SK-MEL-5 (cell line): ENCODE data around the gene REEP1. TPM values are rescaled to one million over a fixed set of nuclear protein-coding genes. Genes with fewer than 3 reads are reported as not detected.

Experiments
- DNase-seq: peaks from one replicate; pipeline ENCODE4 v3.0.0-alpha.2; 2016; ENCODE audit warnings: low read depth, low spot score
- in situ Hi-C: cut with HindIII; loops from 2 replicates; pipeline ENCODE4 v1.10.0; 2016; ENCODE audit warnings: low sequenced_read_pairs, high pct_unique_total_duplicates, low pct_unique_long_range_greater_than_20kb
- total RNA-seq: library from RNA; depleted of rRNA; stranded (reverse); fragments of >200 nt; shearing (Covaris generic); gene quantifications from 2 replicates; pipeline ENCODE4 v1.2.3, GENCODE V29; 2014

The REEP1 gene
- total RNA-seq, 1 experiment from 2014 or later = 2.0 TPM

DNA sequence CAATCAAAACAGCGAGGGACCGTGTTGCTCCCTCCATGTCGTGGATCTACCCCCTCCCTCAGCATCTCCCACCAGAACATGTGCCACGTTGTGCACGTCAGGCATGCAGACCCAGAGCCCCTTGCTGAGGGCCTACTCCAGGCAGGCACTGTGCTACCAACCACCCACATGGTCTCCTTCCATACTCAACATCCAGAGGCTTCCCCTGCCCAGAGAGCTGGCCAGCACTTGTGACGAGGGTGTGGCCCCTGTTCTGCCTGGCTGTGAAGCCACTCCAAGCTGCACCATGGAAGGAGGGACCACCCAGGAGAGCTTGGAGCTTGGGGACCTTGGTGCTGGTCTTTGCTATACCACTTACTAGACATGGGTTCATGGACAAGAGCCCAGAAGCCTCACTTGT is 40.5 kb downstream of the REEP1 start:
- in situ Hi-C loops = no loop called here
- DNase-seq = no peak

DNA sequence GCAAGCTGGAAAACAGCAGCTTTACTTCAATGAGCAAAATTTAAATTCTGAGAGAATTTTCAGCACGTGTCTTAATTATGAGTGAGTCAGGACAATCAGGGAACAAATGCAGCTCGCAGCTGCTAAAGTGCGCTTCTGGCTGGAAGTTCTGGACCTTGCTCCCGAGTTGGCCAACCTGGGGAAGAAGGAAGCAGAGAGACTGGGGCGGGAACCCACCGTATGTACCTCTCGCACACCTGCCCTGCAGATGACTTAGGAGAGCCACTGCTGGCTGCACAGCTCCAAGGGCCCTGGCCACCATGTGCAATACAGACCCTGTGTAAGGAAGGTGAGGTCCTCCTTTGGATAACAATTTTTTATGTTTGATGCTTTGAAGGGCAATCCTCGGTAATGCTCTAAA is 42.4 kb downstream of the REEP1 start:
- no peak for DNase-seq
- in situ Hi-C loops = no loop called here

DNA sequence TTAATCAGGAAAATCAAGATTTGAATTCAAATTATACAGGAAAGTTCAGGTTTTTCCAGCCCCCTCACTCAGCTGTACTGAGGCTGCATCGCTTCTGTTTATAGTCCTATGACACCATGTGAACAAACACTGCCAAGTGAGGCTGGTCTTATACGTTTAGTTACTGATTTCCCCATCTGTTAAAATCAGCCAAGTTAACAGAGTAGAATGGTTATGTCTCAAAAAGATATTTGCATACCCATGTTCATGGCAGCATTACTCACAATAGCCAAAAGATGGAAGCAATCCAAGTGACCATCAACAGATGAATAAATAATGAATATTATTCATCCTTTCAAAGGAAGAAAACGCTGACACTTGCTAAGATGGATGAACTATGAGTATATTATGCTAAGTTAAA is 43.8 kb downstream of the REEP1 start:
- in situ Hi-C loops = no loop called here
- no peak for DNase-seq

DNA sequence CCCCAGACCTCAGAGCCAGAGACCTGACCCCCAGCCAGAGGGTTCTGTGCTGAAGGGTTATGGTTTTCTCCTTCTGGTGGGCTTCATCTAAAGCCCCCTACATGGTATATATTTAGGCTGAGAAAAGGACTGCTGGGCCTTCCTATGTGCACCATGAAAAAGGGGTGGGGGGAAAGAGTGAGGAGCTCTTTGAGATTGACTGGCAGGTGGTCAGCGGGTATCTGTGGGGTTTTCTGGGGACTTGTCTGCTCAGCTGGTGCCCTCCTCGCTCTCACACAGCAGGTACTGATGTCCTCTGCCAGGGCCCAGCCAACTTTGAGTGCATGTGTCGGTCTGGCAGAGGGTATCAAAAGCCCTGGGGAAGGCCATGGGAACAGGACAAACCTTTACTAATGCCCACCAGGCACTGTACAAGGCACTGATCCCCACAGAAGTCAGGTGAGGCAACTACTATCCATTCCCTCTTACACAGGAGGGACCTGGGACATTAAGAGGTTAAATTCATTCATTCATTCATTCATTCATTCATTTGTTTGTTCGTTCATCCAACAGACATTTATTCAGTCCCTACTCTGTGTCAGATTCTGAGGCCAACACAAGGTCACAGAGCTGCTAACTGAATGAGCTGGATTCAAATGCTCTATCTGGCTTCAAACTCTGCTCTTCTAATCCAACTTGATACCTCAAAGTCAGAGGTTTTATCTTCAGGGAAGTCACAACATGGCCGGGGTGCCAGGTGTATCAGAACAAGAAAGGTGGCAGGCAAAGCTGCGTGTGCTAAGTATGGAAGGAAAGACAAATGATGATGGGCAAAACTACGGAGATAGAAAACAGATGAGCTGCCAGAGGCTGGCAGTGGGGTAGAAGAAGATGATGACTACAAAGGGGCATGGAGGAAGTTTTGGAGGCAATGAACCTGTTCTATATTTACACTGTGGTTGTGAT is 44.6 kb downstream of the REEP1 start:
- no peak for DNase-seq
- in situ Hi-C loops = no loop called here

DNA sequence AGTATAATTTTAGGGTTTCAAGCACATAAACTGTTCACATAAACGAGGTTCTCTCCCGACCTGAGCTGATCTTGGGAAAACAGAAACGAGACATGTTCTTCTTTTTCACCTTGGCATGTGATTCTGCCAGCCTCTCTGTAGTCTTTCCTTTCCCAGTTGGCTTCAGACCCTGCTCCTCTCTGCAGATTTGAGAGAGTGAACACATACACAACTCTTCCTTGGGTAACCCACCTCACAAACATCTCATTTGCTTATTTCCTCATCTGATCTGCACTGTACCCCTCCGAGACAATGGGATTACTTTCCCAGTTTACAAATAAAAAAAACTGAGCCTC is 46.1 kb downstream of the REEP1 start:
- in situ Hi-C loops = no loop called here

DNA sequence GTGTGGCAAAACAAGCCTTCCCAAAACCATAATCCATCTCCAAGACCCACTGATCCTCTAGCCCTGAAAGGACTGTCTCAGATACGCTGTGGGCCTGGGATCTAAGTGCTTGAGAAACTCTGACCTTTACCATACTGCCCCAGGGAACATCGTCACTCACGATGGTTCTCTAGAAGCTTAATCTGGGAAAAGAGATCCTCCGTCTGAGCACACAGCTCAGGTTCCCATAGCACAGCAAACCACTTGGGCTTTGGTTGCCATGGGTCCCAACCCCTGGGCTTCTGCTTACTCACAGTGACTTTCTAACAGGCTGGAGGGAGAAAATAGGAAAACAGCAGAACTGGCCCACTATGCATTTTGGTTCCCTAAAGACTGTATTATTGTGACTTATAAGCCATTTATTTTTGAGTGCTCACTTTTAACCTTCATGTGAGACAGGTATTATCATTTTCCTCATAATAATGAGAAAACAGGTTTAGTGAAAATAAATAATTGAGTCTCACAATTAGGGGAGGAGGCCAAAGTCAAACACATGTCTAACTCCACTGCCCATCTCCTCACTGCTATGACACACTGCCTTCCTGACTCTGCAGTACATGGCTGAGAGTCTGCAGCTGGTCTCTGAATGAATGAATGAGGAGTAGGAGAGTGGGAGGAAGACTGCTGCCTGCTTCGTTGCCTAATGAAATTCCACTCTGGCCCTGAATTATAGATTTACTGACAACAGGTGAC is 46.7 kb downstream of the REEP1 start:
- in situ Hi-C loops = no loop called here
- peak; percentile 85 for DNase-seq

More for the DNA sequence above, 46.1 kb downstream of the REEP1 start:
- DNase-seq = no peak

DNA sequence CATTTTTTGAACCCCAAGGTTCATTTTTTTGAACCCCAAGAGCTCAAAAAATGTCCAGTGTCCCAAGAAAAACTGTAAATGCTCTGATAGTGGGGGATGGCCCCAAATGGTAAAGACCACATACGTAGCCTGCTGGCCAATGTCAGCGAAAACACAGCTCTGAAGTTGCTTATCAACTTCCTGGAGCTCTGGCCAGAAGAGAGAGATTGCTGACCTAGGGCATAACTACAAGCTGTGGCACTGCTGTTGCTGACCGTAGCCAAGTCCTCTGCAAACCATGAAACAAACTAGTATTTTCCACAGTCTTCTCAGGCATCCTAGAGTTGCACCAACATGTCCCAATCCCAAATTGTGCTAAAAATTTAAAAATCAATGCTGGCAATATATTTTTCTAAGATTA is 50.9 kb downstream of the REEP1 start:
- in situ Hi-C loops = no loop called here
- DNase-seq = no peak

DNA sequence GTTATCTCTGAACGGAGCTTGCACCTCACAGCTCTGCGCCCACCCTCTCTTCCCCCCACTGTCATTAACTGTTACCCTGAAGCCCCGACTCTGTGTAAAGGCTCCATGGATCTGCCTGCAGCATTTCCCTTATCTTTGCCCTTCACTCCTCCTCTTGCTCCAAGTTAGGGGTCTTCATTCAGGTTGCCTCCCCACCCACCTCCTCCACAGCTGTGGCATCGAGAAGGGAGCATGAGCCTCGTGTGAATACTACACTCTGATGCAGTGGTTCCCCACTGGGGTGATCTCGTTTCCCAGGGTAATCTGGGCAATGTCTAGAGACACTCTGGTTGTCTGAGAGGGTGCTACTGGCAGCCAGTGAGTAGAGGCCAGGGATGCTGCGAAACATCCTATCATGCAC is 51.4 kb downstream of the REEP1 start:
- no peak for DNase-seq
- in situ Hi-C loops = no loop called here

DNA sequence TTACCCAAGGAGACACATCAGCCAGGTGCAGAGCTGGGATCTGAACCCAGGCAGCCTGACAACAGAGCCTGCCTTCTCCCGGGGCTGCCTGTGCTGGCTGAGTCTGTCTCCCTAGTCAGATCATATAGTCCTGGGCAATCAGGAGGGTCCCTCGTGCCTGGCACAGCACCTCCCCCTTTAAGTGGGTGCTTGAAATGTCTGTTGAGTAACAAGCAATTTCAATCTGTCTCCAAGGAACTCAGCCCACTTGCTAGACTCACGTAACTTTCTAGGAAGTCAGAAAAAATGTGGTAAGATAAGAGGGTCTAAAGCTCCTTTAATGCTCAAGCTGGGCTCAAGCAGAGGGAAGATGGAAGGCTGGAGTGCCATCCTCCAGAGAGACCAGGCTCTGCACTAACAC is 51.9 kb downstream of the REEP1 start:
- DNase-seq = no peak
- in situ Hi-C loops = no loop called here

DNA sequence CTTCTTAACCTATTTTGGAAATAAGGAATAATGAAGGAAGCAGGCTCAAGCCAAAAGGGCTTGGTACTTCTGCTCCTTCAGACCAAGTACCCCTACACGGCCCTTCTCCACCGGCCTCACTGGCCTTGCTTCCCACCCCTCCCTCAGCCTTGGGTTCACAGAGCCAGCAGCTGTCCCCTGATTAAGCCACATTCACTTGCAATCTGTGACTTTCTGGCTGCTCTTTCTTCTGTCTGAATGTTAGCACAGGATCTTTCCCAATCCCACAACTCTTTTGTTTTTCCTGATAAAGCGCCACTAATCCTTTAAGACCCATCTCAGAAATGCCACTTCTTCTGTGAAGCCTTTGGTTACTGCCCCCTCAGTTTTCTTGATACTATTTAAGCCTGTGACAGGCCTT is 52.4 kb downstream of the REEP1 start:
- DNase-seq = no peak
- in situ Hi-C loops = no loop called here

DNA sequence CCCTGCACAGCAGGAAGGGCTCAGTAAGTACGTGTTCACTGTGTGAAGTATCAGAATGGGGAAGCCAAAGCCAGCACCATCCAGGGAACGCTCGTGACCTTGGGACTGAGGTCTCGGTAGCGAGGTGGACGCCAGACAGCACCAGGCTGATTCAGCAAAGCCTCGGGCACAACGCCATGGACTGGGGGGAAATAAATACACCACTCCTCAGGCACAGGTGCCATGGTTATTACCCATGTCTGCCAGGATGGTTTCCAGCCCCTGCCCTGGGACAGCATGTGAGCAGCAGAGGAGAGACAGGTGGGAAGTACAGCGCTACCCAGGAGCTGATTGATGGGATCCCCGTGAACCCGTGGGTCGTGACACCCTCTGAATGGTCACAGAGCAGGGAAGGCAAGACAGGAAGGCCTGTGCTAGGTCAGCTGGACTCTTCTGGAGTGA is 53.0 kb downstream of the REEP1 start:
- in situ Hi-C loops = no loop called here
- DNase-seq = no peak

DNA sequence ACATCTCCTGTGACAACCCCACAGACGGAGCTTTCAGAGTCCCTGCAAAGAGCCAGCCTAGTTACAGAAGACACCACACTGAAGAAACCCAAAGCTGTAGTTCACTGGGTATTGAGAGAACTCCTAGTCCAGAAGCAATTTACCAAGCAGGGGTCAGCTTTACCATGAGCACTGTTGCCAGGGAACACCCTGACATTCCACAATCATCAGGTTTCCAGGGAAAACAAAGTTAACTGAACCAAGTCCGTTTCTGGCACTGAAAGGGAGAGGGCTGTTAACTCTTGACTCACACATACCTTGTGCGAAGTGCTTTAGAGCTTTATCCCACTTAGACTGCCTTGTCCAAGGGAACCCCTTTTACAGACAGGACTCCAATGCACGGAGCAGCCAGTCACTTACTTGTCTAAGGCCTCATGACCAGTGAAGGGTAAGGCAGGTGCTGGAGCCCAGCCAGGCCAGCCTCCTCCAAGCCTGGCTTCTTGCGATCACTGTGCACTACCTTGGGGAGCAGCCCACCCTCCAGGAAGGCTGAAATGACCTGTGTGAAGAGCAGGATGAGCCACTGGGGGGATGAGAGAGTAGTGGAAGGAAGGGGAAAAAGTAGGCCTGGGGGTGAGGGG is 53.9 kb downstream of the REEP1 start:
- in situ Hi-C loops = no loop called here
- no peak for DNase-seq

DNA sequence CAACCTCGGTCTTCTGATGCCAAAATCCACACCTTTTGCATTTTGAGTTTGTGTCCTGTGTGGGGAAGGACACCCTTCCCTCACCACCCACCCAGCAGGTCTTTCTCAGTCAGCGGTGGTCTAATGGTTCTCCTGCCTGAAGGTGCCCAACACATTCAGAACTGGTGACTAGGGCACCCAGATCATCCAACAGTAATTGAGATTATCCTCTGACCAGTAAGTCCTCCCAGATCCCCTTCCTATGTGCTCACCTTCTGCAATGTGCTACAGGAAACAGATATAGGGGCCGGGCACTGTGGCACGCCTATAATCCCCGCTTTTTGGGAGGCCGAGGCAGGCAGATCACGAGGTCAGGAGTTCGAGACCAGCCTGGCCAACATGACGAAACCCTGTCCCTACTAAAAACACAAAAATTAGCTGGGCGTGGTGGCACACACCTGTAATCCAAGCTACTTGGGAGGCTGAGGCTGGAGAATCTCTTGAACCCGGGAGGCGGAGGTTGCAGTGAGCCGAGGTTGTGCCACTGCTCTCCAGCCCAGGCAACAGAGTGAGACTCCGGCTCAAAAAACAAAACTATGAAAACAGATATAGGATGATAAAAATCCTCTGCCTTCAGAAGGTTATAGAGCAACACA is 56.2 kb downstream of the REEP1 start:
- no peak for DNase-seq
- in situ Hi-C loops = no loop called here

DNA sequence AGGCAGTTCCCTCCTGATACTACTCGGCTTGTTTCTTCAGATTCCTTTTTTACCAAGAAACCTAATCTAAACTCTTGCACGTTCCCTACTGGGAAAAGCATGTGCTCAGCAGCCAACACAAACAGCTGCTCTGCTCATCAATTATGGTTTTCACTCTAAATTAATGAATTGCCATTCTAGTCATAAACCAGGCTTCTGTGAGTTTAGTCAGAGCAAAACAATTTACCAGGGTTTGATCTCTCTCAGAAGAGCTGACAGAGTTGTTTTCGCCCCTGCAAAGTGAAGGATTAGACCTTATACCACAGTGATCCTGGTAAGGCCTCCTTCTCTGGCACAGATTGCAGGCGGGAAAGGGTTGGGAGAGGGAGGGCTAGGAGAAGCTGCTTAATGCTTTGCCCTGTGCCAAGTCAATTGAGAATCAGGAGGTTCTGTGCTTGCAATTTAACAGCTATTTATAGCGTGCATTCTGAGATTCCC is 57.2 kb downstream of the REEP1 start:
- DNase-seq = no peak
- in situ Hi-C loops = no loop called here

DNA sequence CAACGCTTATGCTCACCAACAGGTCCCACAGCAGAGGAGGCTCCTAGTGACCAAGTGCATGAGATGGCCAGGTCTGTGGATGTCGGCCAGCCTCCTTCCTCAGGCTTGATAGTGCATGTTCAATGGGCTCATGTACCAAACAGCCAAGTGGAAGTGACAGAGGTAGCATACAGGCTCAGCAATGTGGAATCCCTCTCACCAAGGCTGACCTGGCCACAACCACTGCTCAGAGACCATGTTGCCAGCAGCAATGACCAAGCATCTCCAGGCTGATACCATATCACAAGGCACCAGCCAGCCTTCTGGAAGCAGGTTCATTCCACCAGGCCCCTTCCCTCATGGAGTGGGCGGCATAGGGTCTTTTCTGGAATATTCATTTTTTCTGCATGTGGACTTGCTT is 61.5 kb downstream of the REEP1 start:
- no peak for DNase-seq
- in situ Hi-C loops = no loop called here

DNA sequence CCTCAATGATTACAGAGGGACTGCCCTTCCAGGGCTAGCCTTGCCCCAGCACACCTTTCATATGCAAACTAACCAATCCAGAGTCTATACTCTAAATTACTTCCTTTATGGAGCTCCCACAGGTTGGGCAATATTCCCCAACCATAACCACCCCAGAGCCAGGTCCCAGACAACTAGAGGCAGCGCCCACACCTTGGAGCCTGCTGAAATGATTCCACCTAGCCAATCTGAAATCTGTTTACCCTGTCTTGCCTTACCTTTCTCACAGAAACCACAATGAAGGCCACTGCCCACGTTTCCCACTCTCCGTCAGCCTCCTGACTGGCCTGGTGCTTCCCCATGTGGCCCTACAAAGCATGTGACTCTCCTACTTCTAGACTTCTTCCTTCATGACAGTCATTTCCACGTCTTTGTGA is 62.0 kb downstream of the REEP1 start:
- no peak for DNase-seq
- in situ Hi-C loops = no loop called here

DNA sequence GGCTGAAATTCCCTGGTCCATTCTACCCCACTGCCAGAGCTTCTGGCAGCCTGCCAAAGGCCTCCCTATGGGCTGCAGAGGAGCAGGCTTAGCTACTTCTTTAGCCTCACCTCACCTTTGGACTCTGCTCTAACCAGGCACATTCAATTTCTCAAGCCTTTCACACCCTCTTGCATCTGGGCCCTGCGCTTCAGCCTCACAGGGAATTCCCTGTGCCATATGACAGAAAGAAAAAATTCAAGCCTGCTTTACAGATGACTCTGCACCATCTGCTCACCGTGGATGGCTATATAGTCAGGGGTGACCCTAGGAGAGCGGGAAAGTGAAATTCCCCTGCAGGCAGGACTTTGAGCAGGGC is 62.5 kb downstream of the REEP1 start:
- in situ Hi-C loops = no loop called here
- DNase-seq = no peak

DNA sequence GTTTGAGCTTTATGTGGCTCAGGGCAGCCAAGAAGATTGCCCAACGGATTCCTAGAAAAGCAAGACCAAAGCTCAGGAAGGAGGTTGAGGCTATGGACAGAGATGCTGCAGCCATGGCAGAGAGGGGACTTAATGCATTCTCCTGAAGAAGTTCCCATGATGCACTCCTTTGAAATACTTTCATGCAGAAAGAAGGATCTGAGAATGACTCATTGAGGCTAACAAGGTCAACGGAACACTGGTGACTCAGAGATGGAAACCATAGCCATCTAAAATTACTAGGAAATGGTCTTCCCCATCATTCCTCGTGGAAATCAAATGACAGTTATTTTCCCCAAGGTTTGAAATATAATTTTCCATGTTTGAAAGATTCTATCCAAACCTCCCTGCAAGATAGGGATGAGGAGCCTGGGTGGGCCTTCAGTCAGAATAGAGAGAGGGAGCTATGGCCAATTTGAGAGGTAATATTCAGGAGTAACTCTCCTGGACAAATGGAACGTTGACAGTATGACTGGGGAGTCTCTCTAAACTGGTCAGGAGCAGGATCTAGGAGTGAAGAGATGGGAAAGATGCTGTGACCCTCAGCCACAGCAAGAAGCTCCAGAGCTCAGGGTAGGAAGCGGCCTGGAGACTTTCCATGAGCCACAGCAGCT is 63.0 kb downstream of the REEP1 start:
- no peak for DNase-seq
- in situ Hi-C loops = no loop called here
